GM23338 (cell line): ENCODE results near the gene GFAP. TPM values are rescaled to one million over a fixed set of nuclear protein-coding genes. Genes with fewer than 3 reads are reported as not detected.

ENCODE experiments used
- ATAC-seq: fragments of 200-7000 bp; cut with Tn5 transposase; 3 replicates; pipeline ENCODE4 v1.9.1; 2020
- DNase-seq: peaks from one replicate; pipeline ENCODE4 v3.0.0-alpha.2; 2015; ENCODE audit warnings: low spot score
- H2AFZ ChIP-seq: fragments of 200-600 bp; sonication (generic); 2 replicates; pipeline ENCODE4 v1.8.0; 2016; ENCODE audit warnings: antibody characterized with exemption, mild to moderate bottlenecking, moderate library complexity
- H3F3A ChIP-seq: fragments of 200-600 bp; sonication (generic); replicated peaks from 2 replicates; pipeline ENCODE4 v1.8.0; 2017; ENCODE audit warnings: antibody characterized with exemption, mixed run types, low read depth
- H3K27ac ChIP-seq: fragments of 200-600 bp; sonication (generic); 2 replicates; pipeline ENCODE4 v1.6.1; 2016; ENCODE audit warnings: low read depth
- H3K27me3 ChIP-seq: fragments of 200-600 bp; sonication (generic); 2 replicates; pipeline ENCODE4 v1.8.0; 2016; ENCODE audit warnings: mild to moderate bottlenecking, mixed run types, moderate library complexity; ENCODE audit not compliant: insufficient read depth
- H3K36me3 ChIP-seq: fragments of 200-600 bp; sonication (generic); 2 replicates; pipeline ENCODE4 v1.8.0; 2016; ENCODE audit warnings: mild to moderate bottlenecking; ENCODE audit not compliant: insufficient read depth
- H3K4me1 ChIP-seq: fragments of 200-600 bp; sonication (generic); 2 replicates; pipeline ENCODE4 v1.8.0; 2016; ENCODE audit warnings: mild to moderate bottlenecking, moderate library complexity; ENCODE audit not compliant: insufficient read depth
- H3K4me2 ChIP-seq: fragments of 200-600 bp; sonication (generic); 2 replicates; pipeline ENCODE4 v1.7.1; 2017; ENCODE audit warnings: mixed run types
- H3K4me3 ChIP-seq: fragments of 200-600 bp; sonication (generic); 2 replicates; pipeline ENCODE4 v1.6.1; 2016; ENCODE audit warnings: mixed run types
- H3K79me2 ChIP-seq: fragments of 200-600 bp; sonication (generic); replicated peaks from 2 replicates; pipeline ENCODE4 v1.8.0; 2017; ENCODE audit warnings: mild to moderate bottlenecking; ENCODE audit not compliant: insufficient read depth
- H3K9me2 ChIP-seq: fragments of 200-600 bp; sonication (generic); 2 replicates; pipeline ENCODE4 v1.8.0; 2017; ENCODE audit not compliant: insufficient read depth
- H4K20me1 ChIP-seq: fragments of 200-600 bp; sonication (generic); replicated peaks from 2 replicates; pipeline ENCODE4 v1.8.0; 2017; ENCODE audit warnings: mild to moderate bottlenecking; ENCODE audit not compliant: insufficient read depth
- H3K27ac Mint-ChIP-seq: 2 replicates; pipeline ENCODE4 v1.8.0; 2020; ENCODE audit warnings: inconsistent platforms, mild to moderate bottlenecking, moderate library complexity, mixed read lengths
- H3K27me3 Mint-ChIP-seq: 3 replicates; pipeline ENCODE4 v1.8.0; 2022; ENCODE audit warnings: low read depth, mild to moderate bottlenecking, moderate library complexity, mixed read lengths, inconsistent platforms; ENCODE audit not compliant: insufficient read depth, poor library complexity
- H3K36me3 Mint-ChIP-seq: 3 replicates; pipeline ENCODE4 v1.8.0; 2021; ENCODE audit warnings: low read depth, mild to moderate bottlenecking, inconsistent platforms, moderate library complexity, mixed read lengths
- H3K4me1 Mint-ChIP-seq: 3 replicates; pipeline ENCODE4 v1.8.0; 2020; ENCODE audit warnings: mild to moderate bottlenecking, inconsistent platforms, mixed read lengths
- H3K4me3 Mint-ChIP-seq: 3 replicates; pipeline ENCODE4 v1.8.0; 2021; ENCODE audit warnings: moderate library complexity, mild to moderate bottlenecking, inconsistent platforms, mixed read lengths
- H3K9me3 Mint-ChIP-seq: 3 replicates; pipeline ENCODE4 v1.8.0; 2020; ENCODE audit warnings: moderate library complexity, mild to moderate bottlenecking, inconsistent platforms, mixed read lengths
- CREB1 ChIP-seq: fragments of 250-450 bp; sonication (Bioruptor Pico); IDR thresholded peaks from 2 replicates; pipeline ENCODE4 v1.5.0; 2020; ENCODE audit warnings: low read depth, mild to moderate bottlenecking, moderate library complexity
- ETS1 ChIP-seq: IDR thresholded peaks from 2 replicates; pipeline ENCODE4 v1.6.1; 2016; ENCODE audit warnings: antibody characterized with exemption
- JUNB ChIP-seq: IDR thresholded peaks from one replicate; pipeline ENCODE4 v1.6.1; 2016; ENCODE audit warnings: antibody characterized with exemption; ENCODE audit not compliant: unreplicated experiment
- NANOG ChIP-seq: IDR thresholded peaks from 2 replicates; pipeline ENCODE4 v1.6.1; 2016; ENCODE audit warnings: antibody characterized with exemption, borderline replicate concordance
- POLR2AphosphoS5 ChIP-seq: IDR thresholded peaks from 2 replicates; pipeline ENCODE4 v1.6.1; 2016; ENCODE audit warnings: antibody characterized with exemption, low read depth
- ZNF331 ChIP-seq: fragments of 250-450 bp; sonication (Bioruptor Pico); IDR thresholded peaks from 2 replicates; pipeline ENCODE4 v1.5.0; 2020; ENCODE audit warnings: low read depth, mild to moderate bottlenecking, moderate library complexity
- polyA plus RNA-seq: library from polyadenylated mRNA; unstranded; fragments of >200 nt; fragmentation: Nextera tagmentation; extraction: Ambion mirVana; gene quantifications from 2 replicates; pipeline ENCODE4 v1.2.1, GENCODE V29; 2016
- total RNA-seq: library from RNA; depleted of rRNA; stranded (reverse); fragments of >200 nt; shearing (Covaris generic); gene quantifications from 2 replicates; pipeline ENCODE4 v1.2.3, GENCODE V29; 2014
- TF ChIP-seq, protein P1 (sequence below): fragments of 250-450 bp; sonication (Bioruptor Pico); IDR thresholded peaks from 2 replicates; pipeline ENCODE4 v1.5.0; 2020; ENCODE audit warnings: mild to moderate bottlenecking, moderate library complexity

Gene GFAP
- total and polyA plus RNA-seq, 2 experiments from 2014 or later, result 0.15 to 5.1 TPM

GRCh38 chr17:44887016-44887415 lies 28.3 kb downstream of the GFAP start:
- Histone ChIP-seq H3K4me2 (no peak overlapping the region), H3K27me3 (no peaks in the 10 kb centered on the region), H3K4me1 (no peaks in the 10 kb centered on the region), H3K27ac (no peak overlapping the region), H3K4me3 (no peak overlapping the region), H3K79me2 (peaks cover 55% of the 10 kb centered on the region), H4K20me1 (peaks cover 55% of the 10 kb centered on the region), H2AFZ (no peak overlapping the region), H3K36me3 (peaks cover 38% of the 10 kb centered on the region), H3F3A (peaks cover 14% of the 10 kb centered on the region; the same call in 1 of the 2 replicates), H3K9me2 (no peaks in the 10 kb centered on the region)
- Mint-ChIP-seq H3K27me3 (peaks cover 2% of the 10 kb centered on the region), H3K4me3 (no peak overlapping the region), H3K9me3 (no peaks in the 10 kb centered on the region), H3K36me3 (peaks cover 43% of the 10 kb centered on the region), H3K27ac (no peak overlapping the region), H3K4me1 (no peaks in the 10 kb centered on the region)
- DNase-seq (no peak), ATAC-seq (no peak)
- TF ChIP-seq NANOG, result no peak
- no peak for TF ChIP-seq POLR2AphosphoS5

GRCh38 chr17:44884941-44885340 lies 30.4 kb downstream of the GFAP start:
- no peak overlapping the region for H3K27ac ChIP-seq
- TF ChIP-seq ETS1 (no peak), POLR2AphosphoS5 (no peak), ZNF331 (CRISPR knock-in tag) (no peak), CREB1 (CRISPR knock-in tag) (no peak), JUNB (no peak)
- TF ChIP-seq, protein P1, sequence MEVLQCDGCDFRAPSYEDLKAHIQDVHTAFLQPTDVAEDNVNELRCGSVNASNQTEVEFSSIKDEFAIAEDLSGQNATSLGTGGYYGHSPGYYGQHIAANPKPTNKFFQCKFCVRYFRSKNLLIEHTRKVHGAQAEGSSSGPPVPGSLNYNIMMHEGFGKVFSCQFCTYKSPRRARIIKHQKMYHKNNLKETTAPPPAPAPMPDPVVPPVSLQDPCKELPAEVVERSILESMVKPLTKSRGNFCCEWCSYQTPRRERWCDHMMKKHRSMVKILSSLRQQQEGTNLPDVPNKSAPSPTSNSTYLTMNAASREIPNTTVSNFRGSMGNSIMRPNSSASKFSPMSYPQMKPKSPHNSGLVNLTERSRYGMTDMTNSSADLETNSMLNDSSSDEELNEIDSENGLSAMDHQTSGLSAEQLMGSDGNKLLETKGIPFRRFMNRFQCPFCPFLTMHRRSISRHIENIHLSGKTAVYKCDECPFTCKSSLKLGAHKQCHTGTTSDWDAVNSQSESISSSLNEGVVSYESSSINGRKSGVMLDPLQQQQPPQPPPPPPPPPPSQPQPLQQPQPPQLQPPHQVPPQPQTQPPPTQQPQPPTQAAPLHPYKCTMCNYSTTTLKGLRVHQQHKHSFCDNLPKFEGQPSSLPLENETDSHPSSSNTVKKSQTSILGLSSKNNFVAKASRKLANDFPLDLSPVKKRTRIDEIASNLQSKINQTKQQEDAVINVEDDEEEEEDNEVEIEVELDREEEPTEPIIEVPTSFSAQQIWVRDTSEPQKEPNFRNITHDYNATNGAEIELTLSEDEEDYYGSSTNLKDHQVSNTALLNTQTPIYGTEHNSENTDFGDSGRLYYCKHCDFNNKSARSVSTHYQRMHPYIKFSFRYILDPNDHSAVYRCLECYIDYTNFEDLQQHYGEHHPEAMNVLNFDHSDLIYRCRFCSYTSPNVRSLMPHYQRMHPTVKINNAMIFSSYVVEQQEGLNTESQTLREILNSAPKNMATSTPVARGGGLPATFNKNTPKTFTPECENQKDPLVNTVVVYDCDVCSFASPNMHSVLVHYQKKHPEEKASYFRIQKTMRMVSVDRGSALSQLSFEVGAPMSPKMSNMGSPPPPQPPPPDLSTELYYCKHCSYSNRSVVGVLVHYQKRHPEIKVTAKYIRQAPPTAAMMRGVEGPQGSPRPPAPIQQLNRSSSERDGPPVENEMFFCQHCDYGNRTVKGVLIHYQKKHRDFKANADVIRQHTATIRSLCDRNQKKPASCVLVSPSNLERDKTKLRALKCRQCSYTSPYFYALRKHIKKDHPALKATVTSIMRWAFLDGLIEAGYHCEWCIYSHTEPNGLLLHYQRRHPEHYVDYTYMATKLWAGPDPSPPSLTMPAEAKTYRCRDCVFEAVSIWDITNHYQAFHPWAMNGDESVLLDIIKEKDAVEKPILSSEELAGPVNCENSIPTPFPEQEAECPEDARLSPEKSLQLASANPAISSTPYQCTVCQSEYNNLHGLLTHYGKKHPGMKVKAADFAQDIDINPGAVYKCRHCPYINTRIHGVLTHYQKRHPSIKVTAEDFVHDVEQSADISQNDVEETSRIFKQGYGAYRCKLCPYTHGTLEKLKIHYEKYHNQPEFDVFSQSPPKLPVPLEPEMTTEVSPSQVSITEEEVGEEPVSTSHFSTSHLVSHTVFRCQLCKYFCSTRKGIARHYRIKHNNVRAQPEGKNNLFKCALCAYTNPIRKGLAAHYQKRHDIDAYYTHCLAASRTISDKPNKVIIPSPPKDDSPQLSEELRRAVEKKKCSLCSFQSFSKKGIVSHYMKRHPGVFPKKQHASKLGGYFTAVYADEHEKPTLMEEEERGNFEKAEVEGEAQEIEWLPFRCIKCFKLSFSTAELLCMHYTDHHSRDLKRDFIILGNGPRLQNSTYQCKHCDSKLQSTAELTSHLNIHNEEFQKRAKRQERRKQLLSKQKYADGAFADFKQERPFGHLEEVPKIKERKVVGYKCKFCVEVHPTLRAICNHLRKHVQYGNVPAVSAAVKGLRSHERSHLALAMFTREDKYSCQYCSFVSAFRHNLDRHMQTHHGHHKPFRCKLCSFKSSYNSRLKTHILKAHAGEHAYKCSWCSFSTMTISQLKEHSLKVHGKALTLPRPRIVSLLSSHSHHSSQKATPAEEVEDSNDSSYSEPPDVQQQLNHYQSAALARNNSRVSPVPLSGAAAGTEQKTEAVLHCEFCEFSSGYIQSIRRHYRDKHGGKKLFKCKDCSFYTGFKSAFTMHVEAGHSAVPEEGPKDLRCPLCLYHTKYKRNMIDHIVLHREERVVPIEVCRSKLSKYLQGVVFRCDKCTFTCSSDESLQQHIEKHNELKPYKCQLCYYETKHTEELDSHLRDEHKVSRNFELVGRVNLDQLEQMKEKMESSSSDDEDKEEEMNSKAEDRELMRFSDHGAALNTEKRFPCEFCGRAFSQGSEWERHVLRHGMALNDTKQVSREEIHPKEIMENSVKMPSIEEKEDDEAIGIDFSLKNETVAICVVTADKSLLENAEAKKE (CRISPR knock-in tag), result no peak
- no peak overlapping the region for H3K4me3 ChIP-seq
- Mint-ChIP-seq H3K4me1 (no peaks in the 10 kb centered on the region), H3K9me3 (no peaks in the 10 kb centered on the region), H3K27ac (no peak overlapping the region), H3K4me3 (no peak overlapping the region), H3K27me3 (peaks cover 2% of the 10 kb centered on the region), H3K36me3 (peaks cover 55% of the 10 kb centered on the region)
- H3K79me2 ChIP-seq, result peaks cover 34% of the 10 kb centered on the region
- peaks cover 37% of the 10 kb centered on the region for H4K20me1 ChIP-seq
- ATAC-seq (no peak), DNase-seq (no peak)
- H2AFZ ChIP-seq, result no peak overlapping the region
- H3K36me3 ChIP-seq, result peaks cover 54% of the 10 kb centered on the region
- peaks cover 16% of the 10 kb centered on the region; the same call in 1 of the 2 replicates for H3F3A ChIP-seq
- H3K4me1 ChIP-seq, result no peaks in the 10 kb centered on the region
- no peaks in the 10 kb centered on the region for H3K9me2 ChIP-seq
- no peaks in the 10 kb centered on the region for H3K27me3 ChIP-seq
- H3K4me2 ChIP-seq, result no peak overlapping the region
